Effector memory CD8-positive, alpha-beta T cell (primary cell): ENCODE measurements around the gene DAB2IP.

Experiments
- ATAC-seq: fragments of 150-1000 bp; cut with Tn5 transposase; replicated peaks from 2 replicates; pipeline ENCODE4 v1.10.0; 2021; ENCODE audit warnings: mild to moderate bottlenecking, moderate library complexity
- DNase-seq, 3 experiments: peaks; one replicate each; pipeline ENCODE4 v3.0.0; 2021
- H3K27ac Mint-ChIP-seq, 2 donors: one replicate each; pipeline ENCODE4 v1.8.0; 2022; ENCODE audit warnings: mild to moderate bottlenecking in 2 of 2, mixed read lengths in 2 of 2, moderate library complexity in 2 of 2
- H3K27me3 Mint-ChIP-seq, 2 donors: one replicate each; pipeline ENCODE4 v1.8.0; 2022; ENCODE audit warnings: mixed read lengths in 2 of 2
- H3K36me3 Mint-ChIP-seq: one replicate; pipeline ENCODE4 v1.8.0; 2022; ENCODE audit warnings: mild to moderate bottlenecking, moderate library complexity, mixed read lengths; ENCODE audit not compliant: insufficient read depth
- H3K4me1 Mint-ChIP-seq, 2 donors: one replicate each; pipeline ENCODE4 v1.8.0; 2022; ENCODE audit warnings: low read depth in 2 of 2, mixed read lengths in 2 of 2
- H3K4me3 Mint-ChIP-seq, 2 donors: one replicate each; pipeline ENCODE4 v1.8.0; 2022; ENCODE audit warnings: mild to moderate bottlenecking in 2 of 2, mixed read lengths in 2 of 2, moderate library complexity in 2 of 2
- H3K9me3 Mint-ChIP-seq, 2 donors: one replicate each; pipeline ENCODE4 v1.8.0; 2022; ENCODE audit warnings: mixed read lengths in 2 of 2

DAB2IP gene

DNA sequence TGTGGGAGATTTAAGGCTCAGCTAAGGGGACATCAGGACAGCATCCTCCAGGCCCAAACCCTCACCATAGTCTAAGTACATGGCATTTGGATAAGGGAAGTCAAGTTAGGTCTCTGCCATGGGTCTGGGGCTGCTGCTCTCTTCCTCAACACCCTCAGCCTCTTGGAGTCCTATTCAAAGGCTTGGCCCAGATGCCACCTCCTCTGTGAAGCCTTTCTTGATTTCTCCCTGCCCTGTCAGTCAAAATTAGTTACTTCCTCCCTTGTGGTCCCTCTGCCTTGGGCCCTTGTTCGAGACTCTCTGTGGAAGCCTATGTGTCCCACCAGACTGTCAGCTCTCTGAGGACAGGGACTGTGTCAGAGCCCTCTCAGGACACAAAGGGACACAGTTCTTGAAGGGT lies 17.7 kb upstream of the DAB2IP start:
- H3K27me3 Mint-ChIP-seq, result peaks cover 30 to 42% of the 10 kb centered on the region in 2 donors
- peaks cover 0 to 6% of the 10 kb centered on the region in 2 donors for H3K4me1 Mint-ChIP-seq
- DNase-seq (no peak), ATAC-seq (no peak)
- no peak overlapping the region for H3K4me3 Mint-ChIP-seq
- no peaks in the 10 kb centered on the region for H3K9me3 Mint-ChIP-seq
- H3K36me3 Mint-ChIP-seq, result no peaks in the 10 kb centered on the region
- no peak overlapping the region for H3K27ac Mint-ChIP-seq

DNA sequence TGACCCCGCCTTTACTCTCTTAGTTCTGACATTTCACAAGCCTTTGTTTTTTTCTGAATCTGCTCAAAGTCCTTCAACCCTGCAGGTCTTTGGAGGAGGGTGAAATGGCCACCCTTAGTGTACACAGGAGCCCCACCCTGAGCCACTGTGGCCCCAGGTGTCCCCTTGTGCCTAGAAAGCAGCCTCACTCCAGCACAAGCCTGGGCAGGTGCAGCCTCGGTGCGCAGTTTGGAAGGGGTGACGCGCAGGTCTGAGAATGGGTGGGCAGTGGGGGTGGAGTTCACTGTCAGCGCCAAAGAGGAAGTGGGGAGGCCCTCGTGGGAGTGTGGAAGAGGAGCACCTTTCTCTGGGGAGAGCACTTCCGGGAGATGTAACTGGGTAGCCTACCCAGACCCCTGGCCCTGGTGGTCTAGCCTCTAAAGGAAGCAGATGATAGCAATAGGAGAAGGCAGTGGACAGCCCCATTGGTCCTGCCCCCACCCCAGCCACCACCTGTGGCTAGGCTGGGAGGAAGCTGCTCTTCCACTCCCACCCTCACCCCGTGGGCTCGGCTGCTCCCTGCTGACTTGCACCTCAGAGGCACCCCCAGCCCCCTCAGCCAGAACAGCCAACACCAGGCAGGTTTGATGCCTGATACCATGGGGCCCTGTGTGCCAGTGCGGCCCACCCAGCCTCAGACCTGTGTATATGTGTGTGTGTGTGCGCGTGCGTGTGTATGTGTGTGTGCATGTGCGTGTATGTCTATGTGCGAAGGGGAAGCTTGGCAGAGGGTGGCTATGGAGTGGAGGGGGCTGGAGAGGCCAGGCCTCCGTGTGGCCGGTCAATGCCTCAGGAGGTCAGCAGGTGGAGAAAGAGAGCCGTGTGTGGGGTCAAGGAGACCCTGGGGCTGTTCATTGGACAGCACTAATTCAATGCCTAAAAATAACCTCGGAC lies 16.8 kb upstream of the DAB2IP start:
- DNase-seq (no peak), ATAC-seq (no peak)
- Mint-ChIP-seq H3K36me3 (no peaks in the 10 kb centered on the region), H3K27ac (no peak overlapping the region), H3K27me3 (peaks cover 21 to 38% of the 10 kb centered on the region in 2 donors), H3K4me3 (no peak overlapping the region), H3K9me3 (no peaks in the 10 kb centered on the region), H3K4me1 (peaks cover 0 to 6% of the 10 kb centered on the region in 2 donors)

DNA sequence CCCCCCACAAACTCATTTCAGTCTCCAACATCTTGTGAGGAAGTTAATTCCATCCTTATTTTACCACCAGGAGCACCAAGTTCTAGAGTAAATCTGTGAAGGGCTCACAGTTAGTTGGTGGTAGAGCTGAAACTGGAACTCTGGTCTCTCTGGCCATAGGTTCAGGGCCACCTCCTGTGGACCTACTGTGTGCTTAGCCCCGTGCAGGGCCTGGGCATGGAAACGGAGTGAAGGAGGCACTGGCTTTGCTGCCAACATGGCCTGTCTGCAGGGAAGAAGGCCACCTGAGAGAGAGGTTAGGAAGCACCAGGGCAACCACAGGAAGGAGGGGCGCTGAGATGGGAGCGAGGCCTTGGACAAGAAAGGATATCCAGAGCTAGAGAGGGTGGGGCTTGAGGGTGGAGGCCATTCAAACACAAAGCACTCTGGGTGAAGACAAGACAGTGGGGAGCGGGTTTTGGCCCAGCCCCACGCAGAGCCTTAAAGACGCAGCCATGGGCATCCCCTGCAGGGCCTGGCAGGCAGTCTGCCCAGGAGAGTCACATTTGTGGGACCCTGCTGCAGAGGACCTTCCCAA lies 16.0 kb upstream of the DAB2IP start:
- DNase-seq (no peak), ATAC-seq (no peak)
- peaks cover 0 to 7% of the 10 kb centered on the region in 2 donors for H3K4me1 Mint-ChIP-seq
- no peak overlapping the region for H3K27ac Mint-ChIP-seq
- no peaks in the 10 kb centered on the region for H3K9me3 Mint-ChIP-seq
- peaks cover 21 to 38% of the 10 kb centered on the region in 2 donors for H3K27me3 Mint-ChIP-seq
- H3K36me3 Mint-ChIP-seq, result no peaks in the 10 kb centered on the region
- no peak overlapping the region for H3K4me3 Mint-ChIP-seq

GRCh38 chr9:121636341-121636865 lies 15.0 kb upstream of the DAB2IP start:
- H3K27ac Mint-ChIP-seq, result no peak overlapping the region
- ATAC-seq (no peak), DNase-seq (no peak)
- no peaks in the 10 kb centered on the region for H3K36me3 Mint-ChIP-seq
- no peaks in the 10 kb centered on the region for H3K9me3 Mint-ChIP-seq
- peaks cover 0 to 7% of the 10 kb centered on the region in 2 donors for H3K4me1 Mint-ChIP-seq
- H3K27me3 Mint-ChIP-seq, result peaks cover 16 to 30% of the 10 kb centered on the region in 2 donors
- H3K4me3 Mint-ChIP-seq, result no peak overlapping the region

DNA sequence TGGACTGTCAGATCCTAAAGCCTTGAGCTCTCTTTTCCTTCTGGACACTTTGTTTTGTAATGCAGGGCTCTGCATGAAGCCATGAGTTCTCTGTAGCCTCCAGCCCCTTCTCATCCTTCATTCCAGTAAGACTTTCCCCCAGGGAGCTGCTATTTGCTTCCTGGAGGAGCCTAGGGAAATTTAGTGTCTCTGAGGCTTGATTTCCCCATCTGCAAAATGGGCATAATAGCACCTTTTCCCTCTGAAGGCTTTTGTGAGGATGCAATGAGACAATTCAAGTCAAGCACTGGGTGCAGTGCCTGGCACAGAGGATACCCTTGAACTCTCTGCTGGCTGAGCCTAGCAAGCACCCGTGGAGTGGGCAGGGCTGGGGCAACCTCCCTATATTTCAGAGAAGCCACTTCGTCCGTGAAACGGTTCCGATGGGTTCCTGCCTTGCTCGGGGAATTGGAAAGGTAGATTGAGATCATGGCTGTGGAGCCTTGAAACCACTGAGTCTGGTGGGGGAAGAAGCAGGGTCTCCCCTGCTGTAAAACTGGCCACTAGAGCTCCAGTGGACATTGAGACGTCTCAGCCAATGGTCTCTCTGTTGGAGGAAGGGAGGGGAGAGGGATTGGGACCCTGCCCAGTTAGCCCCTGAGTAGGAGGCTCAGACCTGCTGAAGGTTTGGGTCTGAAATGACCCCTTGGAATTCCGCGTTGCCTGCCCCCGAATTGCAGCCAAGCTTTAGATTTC lies 14.3 kb upstream of the DAB2IP start:
- H3K36me3 Mint-ChIP-seq, result no peaks in the 10 kb centered on the region
- no peaks in the 10 kb centered on the region for H3K9me3 Mint-ChIP-seq
- peaks cover 14 to 27% of the 10 kb centered on the region in 2 donors for H3K27me3 Mint-ChIP-seq
- H3K4me3 Mint-ChIP-seq, result no peak overlapping the region
- DNase-seq, result no peak
- no peak overlapping the region for H3K27ac Mint-ChIP-seq
- no peak for ATAC-seq
- peaks cover 0 to 7% of the 10 kb centered on the region in 2 donors for H3K4me1 Mint-ChIP-seq

DNA sequence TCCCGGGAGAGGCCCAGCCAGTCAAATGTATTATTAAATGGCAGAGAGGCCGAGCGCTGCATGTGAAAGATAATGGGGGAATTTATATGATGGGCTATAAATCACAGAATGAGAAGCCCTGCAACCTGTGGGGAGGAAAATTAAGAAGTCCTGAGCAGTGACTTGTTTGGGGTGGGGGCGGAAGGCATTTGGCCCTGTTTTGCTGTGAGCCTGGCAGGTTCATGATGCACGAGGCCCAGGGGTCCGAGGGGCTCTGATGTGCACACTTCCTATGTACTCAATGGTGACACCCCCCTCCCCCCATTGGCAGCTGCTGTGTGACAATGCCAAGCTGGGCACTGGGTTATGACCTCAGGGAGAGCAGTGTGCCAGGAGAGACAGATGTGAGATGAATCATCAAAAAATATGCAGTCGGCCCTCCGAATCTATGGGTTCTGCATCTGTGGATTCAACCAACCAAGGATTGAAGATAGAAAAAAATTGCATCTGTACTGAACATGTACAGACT lies 13.7 kb upstream of the DAB2IP start:
- ATAC-seq, result no peak
- no peak for DNase-seq
- Mint-ChIP-seq H3K36me3 (no peaks in the 10 kb centered on the region), H3K9me3 (no peaks in the 10 kb centered on the region), H3K27ac (no peak overlapping the region), H3K4me1 (peaks cover 0 to 7% of the 10 kb centered on the region in 2 donors), H3K4me3 (no peak overlapping the region), H3K27me3 (peaks cover 14 to 27% of the 10 kb centered on the region in 2 donors)

GRCh38 chr9:121638399-121638798 lies 13.0 kb upstream of the DAB2IP start:
- no peak for DNase-seq
- Mint-ChIP-seq H3K4me1 (peaks cover 0 to 7% of the 10 kb centered on the region in 2 donors), H3K36me3 (no peaks in the 10 kb centered on the region), H3K4me3 (no peak overlapping the region), H3K27ac (no peak overlapping the region), H3K27me3 (peaks cover 14 to 29% of the 10 kb centered on the region in 2 donors), H3K9me3 (no peaks in the 10 kb centered on the region)
- ATAC-seq, result no peak

GRCh38 chr9:121638901-121639592 lies 12.4 kb upstream of the DAB2IP start:
- no peak for ATAC-seq
- Mint-ChIP-seq H3K9me3 (no peaks in the 10 kb centered on the region), H3K27me3 (peaks cover 18 to 32% of the 10 kb centered on the region in 2 donors), H3K4me3 (no peak overlapping the region), H3K4me1 (peaks cover 0 to 6% of the 10 kb centered on the region in 2 donors), H3K27ac (no peak overlapping the region), H3K36me3 (no peaks in the 10 kb centered on the region)
- no peak for DNase-seq

DNA sequence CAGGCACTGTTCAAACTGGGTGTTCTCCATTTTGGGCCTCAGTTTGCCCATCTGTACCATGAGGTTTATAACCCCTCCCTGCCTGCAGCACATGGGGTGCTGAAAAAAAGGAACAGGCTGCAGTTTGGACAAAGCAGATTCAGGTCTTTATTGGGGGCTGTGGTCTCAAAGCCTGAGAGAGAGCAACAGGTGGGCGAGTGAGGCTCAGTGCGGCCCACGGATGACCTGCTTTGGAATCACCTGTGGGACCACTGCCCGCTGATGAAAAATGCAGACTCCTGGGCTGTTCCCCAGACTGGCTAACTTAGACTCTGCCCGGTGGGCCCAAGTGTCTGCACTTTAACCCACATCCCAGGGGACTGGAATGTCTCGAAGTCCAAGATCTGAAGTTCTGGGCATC lies 11.8 kb upstream of the DAB2IP start:
- no peak for ATAC-seq
- Mint-ChIP-seq H3K4me3 (no peak overlapping the region), H3K9me3 (no peaks in the 10 kb centered on the region), H3K36me3 (no peaks in the 10 kb centered on the region), H3K27me3 (peaks cover 21 to 32% of the 10 kb centered on the region in 2 donors), H3K27ac (no peak overlapping the region), H3K4me1 (peaks cover 0 to 2% of the 10 kb centered on the region in 2 donors)
- no peak for DNase-seq

GRCh38 chr9:121640076-121640475 lies 11.4 kb upstream of the DAB2IP start:
- no peak overlapping the region for H3K27ac Mint-ChIP-seq
- H3K4me3 Mint-ChIP-seq, result no peak overlapping the region
- H3K36me3 Mint-ChIP-seq, result no peaks in the 10 kb centered on the region
- DNase-seq (peak in 2 of 3 experiments; percentile 11 to 12), ATAC-seq (no peak)
- no peaks in the 10 kb centered on the region for H3K9me3 Mint-ChIP-seq
- H3K4me1 Mint-ChIP-seq, result peaks cover 0 to 2% of the 10 kb centered on the region in 2 donors
- peaks cover 21 to 36% of the 10 kb centered on the region in 2 donors for H3K27me3 Mint-ChIP-seq

DNA sequence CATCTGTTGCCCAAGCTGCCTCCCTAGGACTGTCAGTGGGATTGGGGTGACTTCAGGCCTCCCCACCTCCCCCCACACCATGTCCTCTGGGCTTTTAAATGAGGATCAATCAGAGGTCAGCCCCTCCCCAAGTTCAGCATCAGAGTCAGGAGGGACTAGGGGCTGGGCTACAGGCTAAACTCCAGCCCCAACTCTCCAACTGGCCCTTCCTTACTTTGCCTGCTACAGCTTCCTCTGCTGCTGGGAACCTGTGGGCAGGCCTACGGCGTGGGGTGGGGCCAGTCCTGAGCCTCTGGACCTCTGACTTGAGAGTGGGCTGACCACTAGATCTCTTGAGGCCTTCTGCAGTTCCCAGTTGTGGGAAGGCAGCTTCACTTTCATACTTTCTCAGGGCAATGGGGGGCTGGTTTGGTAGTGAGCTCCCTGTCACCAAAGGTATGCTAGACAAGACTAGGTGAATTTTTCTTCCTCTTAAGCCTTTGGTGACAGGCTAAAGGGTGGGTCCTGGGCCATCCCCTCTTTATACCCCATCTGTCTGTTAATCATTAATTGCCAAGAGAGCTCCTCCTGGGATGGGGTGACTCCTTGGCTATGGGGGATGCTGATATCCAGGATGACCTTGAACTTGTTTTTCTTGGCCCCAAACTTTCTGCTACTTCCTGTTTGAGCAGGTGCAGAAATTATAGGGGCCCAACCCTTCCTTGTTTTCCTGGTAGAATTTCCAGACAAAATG lies 10.8 kb upstream of the DAB2IP start:
- DNase-seq, result no peak
- Mint-ChIP-seq H3K27ac (no peak overlapping the region), H3K9me3 (no peaks in the 10 kb centered on the region), H3K27me3 (peaks cover 21 to 41% of the 10 kb centered on the region in 2 donors), H3K4me3 (no peak overlapping the region), H3K4me1 (peaks cover 0 to 2% of the 10 kb centered on the region in 2 donors), H3K36me3 (no peaks in the 10 kb centered on the region)
- ATAC-seq, result no peak

DNA sequence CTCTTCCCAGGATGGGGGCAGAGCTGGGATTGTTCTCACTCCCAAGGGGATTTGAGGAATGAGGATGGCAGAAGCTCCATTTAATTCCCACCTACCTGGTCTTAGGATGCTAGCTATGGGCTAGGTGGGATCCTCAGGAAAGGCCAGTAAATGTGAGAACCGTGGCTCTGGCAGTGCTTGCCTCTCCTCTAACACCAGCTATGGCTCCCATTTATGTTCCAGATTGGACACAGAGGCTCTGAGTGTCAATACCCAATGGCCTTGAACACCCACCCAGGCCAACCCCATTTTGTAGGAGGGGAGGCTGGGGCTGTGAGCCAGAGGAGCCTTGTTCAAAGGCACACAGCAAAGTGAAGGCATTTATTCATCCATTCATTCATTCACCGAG lies 10.2 kb upstream of the DAB2IP start:
- Mint-ChIP-seq H3K27me3 (peaks cover 21 to 39% of the 10 kb centered on the region in 2 donors), H3K9me3 (no peaks in the 10 kb centered on the region), H3K4me3 (no peak overlapping the region), H3K4me1 (peaks cover 0 to 2% of the 10 kb centered on the region in 2 donors), H3K36me3 (no peaks in the 10 kb centered on the region), H3K27ac (no peak overlapping the region)
- no peak for ATAC-seq
- no peak for DNase-seq
